Measurements from ENCODE around the gene GPR55. TPM values are rescaled to one million over a fixed set of nuclear protein-coding genes. Genes with fewer than 3 reads are reported as not detected.

GPR55 gene
- total RNA-seq, 2 experiments from 2014 or later, result 4.4 to 5.6 TPM

- ChIA-PET POLR2A (no interaction called here), CTCF (interaction anchor here (0.6 to 5.0 kb wide), 7 partner anchors 12 to 127 kb away, joined by 3 to 26 read pairs (median 4); no protein-coding TSS in a partner anchor)
Measured at GRCh38 chr2:230927711-230928341, 2.8 kb upstream of the GPR55 start.

- ChIA-PET CTCF (interaction anchor here (0.7 to 5.0 kb wide), 10 partner anchors 11 to 110 kb away, joined by 3 to 26 read pairs (median 4); partner anchors contain the start of gene ITM2C), POLR2A (interaction anchor here (0.5 kb wide), 1 partner anchor 1033 kb away, joined by 6 read pairs; no protein-coding TSS in a partner anchor)
Measured at GRCh38 chr2:230925879-230926765, 1.1 kb upstream of the GPR55 start.

DNA sequence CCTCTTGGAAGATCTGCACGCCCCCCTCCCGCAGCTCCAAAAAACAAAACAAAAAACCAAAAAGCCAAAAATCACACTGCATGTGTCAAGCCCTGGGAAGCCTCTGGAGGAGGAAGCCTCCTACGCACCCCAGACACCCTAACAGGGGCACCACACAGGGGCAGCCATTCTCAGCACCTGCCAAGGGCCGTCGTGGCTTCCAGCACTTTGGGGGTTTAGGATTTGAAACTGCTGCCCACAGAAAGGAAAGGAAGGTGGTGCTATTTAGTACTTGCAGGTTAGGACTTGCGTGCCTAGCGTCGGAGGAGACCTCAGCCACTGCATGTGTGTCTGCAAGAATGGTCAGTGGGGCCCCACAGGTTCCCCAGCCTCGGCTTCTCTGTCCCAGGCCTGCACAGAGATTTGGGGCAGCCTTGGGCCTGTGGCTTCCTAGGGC lies 419 bp upstream of the GPR55 start:
- POLR2A ChIA-PET, result interaction anchor here (0.5 kb wide), 2 partner anchors 168 to 1032 kb away, joined by 4 to 6 read pairs; no protein-coding TSS in a partner anchor
- CTCF ChIA-PET, result interaction anchor here (0.7 to 5.0 kb wide), 9 partner anchors 10 to 111 kb away, joined by 3 to 26 read pairs (median 4); partner anchors contain the start of gene ITM2C

- ChIA-PET POLR2A (interaction anchor here (1.8 kb wide), 1 partner anchor 61 kb away, joined by 7 read pairs; no protein-coding TSS in a partner anchor), CTCF (interaction anchor here (0.5 to 5.0 kb wide), 17 partner anchors 10 to 1542 kb away, joined by 3 to 26 read pairs (median 5); no protein-coding TSS in a partner anchor)
Measured at GRCh38 chr2:230924092-230924469, 961 bp downstream of the GPR55 start.

GRCh38 chr2:230922951-230923717 lies 1.9 kb downstream of the GPR55 start:
- ChIA-PET POLR2A (interaction anchor here (1.8 kb wide), 1 partner anchor 62 kb away, joined by 7 read pairs; no protein-coding TSS in a partner anchor), CTCF (interaction anchor here (0.5 to 5.0 kb wide), 8 partner anchors 9 to 1543 kb away, joined by 3 to 26 read pairs (median 10); no protein-coding TSS in a partner anchor)

DNA sequence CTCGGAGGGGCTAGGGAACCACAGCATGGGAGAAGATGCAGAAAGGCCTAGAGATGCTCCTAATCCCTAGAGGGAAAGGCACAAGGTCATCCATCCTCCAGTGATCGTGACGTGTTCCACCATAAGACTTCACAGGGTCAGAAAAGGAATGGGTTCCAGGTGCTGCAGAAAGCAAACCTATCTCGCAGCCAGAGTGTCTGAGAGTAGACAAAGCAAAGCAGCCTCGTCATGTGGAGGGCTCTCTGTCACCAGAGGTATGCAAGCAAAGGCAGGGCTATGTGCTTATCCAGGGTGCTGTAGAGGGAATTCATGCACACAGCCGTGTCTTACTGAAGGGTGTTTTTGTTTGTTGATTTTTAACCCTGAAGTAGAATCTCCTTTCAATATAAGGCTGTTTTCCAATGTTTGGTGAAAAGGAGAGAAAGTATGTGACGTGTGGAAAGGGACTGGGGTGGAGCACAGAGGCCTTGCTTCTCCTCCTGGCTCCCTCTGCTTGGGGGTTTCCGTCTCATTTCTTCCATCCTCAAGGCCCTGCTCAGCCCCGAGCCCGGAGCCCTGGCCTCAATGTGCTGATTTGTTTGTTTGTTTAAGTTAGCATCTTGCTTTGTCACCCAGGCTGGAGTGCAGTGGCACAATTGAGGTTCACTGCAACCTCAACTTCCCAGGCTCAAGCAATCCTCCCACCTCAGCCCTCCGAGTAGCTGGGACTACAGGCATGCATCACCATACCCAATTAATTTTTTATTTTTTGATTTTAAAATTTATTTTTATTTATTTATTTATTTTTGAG lies 3.0 kb downstream of the GPR55 start:
- POLR2A ChIA-PET, result interaction anchor here (1.0 kb wide), 1 partner anchor 22 kb away, joined by 3 read pairs; no protein-coding TSS in a partner anchor
- CTCF ChIA-PET, result interaction anchor here (0.8 to 3.3 kb wide), 3 partner anchors 11 to 16 kb away, joined by 3 to 12 read pairs (median 3); no protein-coding TSS in a partner anchor

DNA sequence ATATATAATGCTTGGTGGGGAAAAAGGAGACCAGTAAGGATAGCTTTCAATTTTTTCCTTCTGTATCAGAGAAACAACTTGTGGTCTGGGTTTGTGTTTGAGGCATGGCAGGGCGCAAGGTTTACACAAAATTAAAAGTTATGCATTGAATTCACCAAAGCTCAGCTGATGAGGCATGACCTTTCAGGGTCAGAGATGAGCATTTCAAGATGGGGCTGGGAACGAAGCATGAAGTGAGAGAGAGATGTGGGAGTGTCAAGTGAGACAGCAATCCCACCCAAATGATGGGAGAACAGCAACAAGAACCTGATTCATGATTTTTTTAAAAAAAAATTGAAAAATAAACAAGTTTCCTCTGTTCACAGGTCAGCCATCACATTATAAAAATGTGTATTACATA lies 4.9 kb downstream of the GPR55 start:
- ChIA-PET CTCF (interaction anchor here (1.5 to 1.8 kb wide), 2 partner anchors 15 to 26 kb away, joined by 3 to 6 read pairs; no protein-coding TSS in a partner anchor), POLR2A (no interaction called here)

GRCh38 chr2:230919681-230920080 lies 5.4 kb downstream of the GPR55 start:
- POLR2A ChIA-PET, result no interaction called here
- CTCF ChIA-PET, result interaction anchor here (1.0 to 1.8 kb wide), 2 partner anchors 14 to 27 kb away, joined by 3 to 6 read pairs; no protein-coding TSS in a partner anchor

- ChIA-PET CTCF (interaction anchor here (1.0 kb wide), 1 partner anchor 13 kb away, joined by 3 read pairs; no protein-coding TSS in a partner anchor), POLR2A (no interaction called here)
Measured at GRCh38 chr2:230919240-230919639, 5.8 kb downstream of the GPR55 start.

DNA sequence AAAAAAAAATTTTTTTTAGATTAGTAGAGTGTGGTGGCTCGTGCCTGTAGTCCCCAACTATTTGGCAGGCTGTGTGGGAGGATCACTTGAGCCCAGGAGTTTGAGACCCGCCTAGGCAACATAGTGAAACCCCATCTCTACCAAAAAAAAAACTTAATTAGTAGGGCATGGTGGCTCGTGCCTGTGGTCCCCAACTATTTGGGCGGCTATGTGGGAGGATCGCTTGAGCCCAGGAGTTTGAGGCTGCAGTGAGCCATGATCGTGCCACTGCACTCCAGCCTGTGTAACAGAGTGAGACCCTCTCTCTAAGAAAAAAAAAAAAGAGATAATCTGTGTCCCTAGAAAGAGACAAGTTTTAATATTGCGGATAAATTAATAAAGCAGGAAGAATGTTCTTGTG lies 8.8 kb downstream of the GPR55 start:
- ChIA-PET CTCF (interaction anchor here (1.0 kb wide), 1 partner anchor 14 kb away, joined by 3 read pairs; no protein-coding TSS in a partner anchor), POLR2A (no interaction called here)

GRCh38 chr2:230915319-230915718 lies 9.7 kb downstream of the GPR55 start:
- ChIA-PET POLR2A (no interaction called here), CTCF (interaction anchor here (0.6 to 3.7 kb wide), 4 partner anchors 9 to 93 kb away, joined by 3 to 12 read pairs (median 4); no protein-coding TSS in a partner anchor)

- POLR2A ChIA-PET, result no interaction called here
- CTCF ChIA-PET, result interaction anchor here (0.7 to 3.7 kb wide), 4 partner anchors 9 to 93 kb away, joined by 3 to 12 read pairs (median 4); no protein-coding TSS in a partner anchor
Measured at GRCh38 chr2:230914886-230915285, 10.2 kb downstream of the GPR55 start.

DNA sequence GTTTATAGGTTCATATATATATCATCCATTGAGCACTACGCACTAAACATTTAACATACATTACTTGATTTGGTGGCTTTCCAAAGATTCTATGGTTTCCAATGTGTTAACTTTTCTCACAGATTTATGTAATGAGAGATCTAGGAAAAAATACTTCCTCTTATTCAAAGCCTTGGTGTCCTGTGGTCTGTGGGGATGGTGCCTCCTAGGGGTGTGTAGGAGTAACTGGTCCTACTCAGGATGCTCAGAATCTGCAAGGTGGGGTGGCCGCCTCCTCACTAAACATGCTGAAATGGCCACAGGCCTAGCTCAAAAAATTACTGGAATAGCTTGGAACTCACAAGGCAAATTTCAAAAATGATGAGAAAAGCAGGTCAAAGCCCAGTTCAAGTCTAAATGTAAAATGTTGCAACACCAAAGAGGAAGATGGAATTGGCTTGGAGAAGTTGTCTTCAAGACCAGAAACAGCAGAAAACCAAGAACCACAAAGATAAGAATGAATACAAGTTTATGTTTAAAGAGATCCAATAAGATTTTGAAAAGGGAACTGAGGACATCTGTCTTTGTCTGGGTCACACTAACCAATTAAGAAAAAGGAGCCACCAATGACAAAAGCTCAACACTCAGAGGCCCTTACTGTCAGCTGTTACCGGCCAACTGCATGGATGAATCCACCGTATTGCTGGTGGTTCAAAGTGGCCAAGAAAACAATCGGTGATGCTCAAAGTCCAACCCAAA lies 11.5 kb downstream of the GPR55 start:
- CTCF ChIA-PET, result interaction anchor here (1.3 to 3.7 kb wide), 5 partner anchors 11 to 92 kb away, joined by 5 to 12 read pairs (median 8); no protein-coding TSS in a partner anchor
- POLR2A ChIA-PET, result interaction anchor here (0.6 kb wide), 1 partner anchor 67 kb away, joined by 8 read pairs; no protein-coding TSS in a partner anchor

- POLR2A ChIA-PET, result no interaction called here
- CTCF ChIA-PET, result interaction anchor here (0.9 to 3.7 kb wide), 6 partner anchors 11 to 75 kb away, joined by 4 to 12 read pairs (median 6); no protein-coding TSS in a partner anchor
Measured at GRCh38 chr2:230912724-230913123, 12.3 kb downstream of the GPR55 start.

DNA sequence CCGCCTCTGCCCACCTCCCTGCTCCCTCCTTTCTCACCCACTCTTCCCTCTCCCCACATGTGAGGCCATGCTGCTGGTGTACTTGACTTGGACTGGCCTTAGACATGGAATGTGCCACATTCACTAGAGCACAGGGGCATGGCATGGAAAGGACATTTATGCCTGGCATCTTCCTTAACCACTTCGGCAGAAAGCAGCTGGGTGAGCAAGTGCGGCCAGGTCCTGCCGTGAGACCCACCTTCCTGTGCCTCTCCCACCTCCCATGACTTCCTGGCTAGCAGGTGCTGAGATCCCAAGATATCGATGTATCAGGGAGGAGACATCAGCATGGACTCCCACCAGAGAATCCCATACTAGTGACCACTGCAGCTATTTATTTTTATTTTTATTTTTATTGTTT lies 13.0 kb downstream of the GPR55 start:
- ChIA-PET CTCF (interaction anchor here (0.9 to 3.7 kb wide), 3 partner anchors 10 to 45 kb away, joined by 4 to 12 read pairs (median 4); no protein-coding TSS in a partner anchor), POLR2A (no interaction called here)

GRCh38 chr2:230910546-230911177 lies 14.4 kb downstream of the GPR55 start:
- ChIA-PET POLR2A (no interaction called here), CTCF (no interaction called here)
